Endothelial cell of umbilical vein (primary cell): ENCODE data around the gene LHFPL2. TPM values are rescaled to one million over a fixed set of nuclear protein-coding genes. Genes with fewer than 3 reads are reported as not detected.

Experiments used
- BruUV-seq: library from RNA; stranded (reverse); fragments of 400-500 nt; replicated peaks from 2 replicates; lab custom pipeline; 2021; lab: Mats Ljungman, UMichigan
- CTCF ChIA-PET: fragments of 300-600, 350-600 bp; sonication (Branson Sonifier 250); formaldehyde crosslinking; loops from one replicate; lab custom pipeline; 2021; ENCODE audit warnings: antibody characterized with exemption, inconsistent platforms; lab: Charles Lee
- POLR2A ChIA-PET: fragments of 300-600, 350-600 bp; sonication (Branson Sonifier 250); formaldehyde crosslinking; loops from one replicate; lab custom pipeline; 2021; ENCODE audit warnings: antibody characterized with exemption, inconsistent platforms; lab: Charles Lee
- DNase-seq: peaks from one replicate; pipeline ENCODE4 v3.0.0-alpha.2; 2011; ENCODE audit warnings: low read depth, low spot score
- FAIRE-seq: peaks from 2 replicates; lab custom pipeline; 2011; peaks lifted over from hg19 to GRCh38; lab: Jason Lieb, UNC
- H2AFZ ChIP-seq: 2 replicates; pipeline ENCODE4 v1.6.0; 2012; ENCODE audit warnings: low read depth, low read length, control low read depth, inconsistent platforms
- H3K27ac ChIP-seq: 2 replicates; pipeline ENCODE4 v1.5.1; 2011; ENCODE audit warnings: low read depth, mild to moderate bottlenecking, control low read depth, low read length, moderate library complexity; ENCODE audit not compliant: insufficient read depth
- H3K27me3 ChIP-seq, 2 experiments: 2 replicates each; pipeline versions ENCODE4 v1.6.0 to v1.6.1; 2011; ENCODE audit warnings: low read length in 2 of 2, mixed read lengths in 1 of 2; ENCODE audit not compliant: control insufficient read depth in 2 of 2, insufficient read depth in 2 of 2
- H3K36me3 ChIP-seq, 2 experiments: 2 replicates in 1 of 2; 3 replicates in 1 of 2; pipeline ENCODE4 v1.5.1; 2011; ENCODE audit warnings: low read length in 2 of 2, mild to moderate bottlenecking in 1 of 2, moderate library complexity in 1 of 2; ENCODE audit not compliant: control insufficient read depth in 2 of 2, insufficient read depth in 2 of 2; ENCODE audit errors: extremely low read depth in 1 of 2
- H3K4me1 ChIP-seq: 3 replicates; pipeline ENCODE4 v1.5.1; 2011; ENCODE audit warnings: mild to moderate bottlenecking, low read length; ENCODE audit not compliant: control insufficient read depth, insufficient read depth; ENCODE audit errors: extremely low read depth
- H3K4me2 ChIP-seq: 2 replicates; pipeline ENCODE4 v1.6.1; 2011; ENCODE audit warnings: low read length, control low read depth, mixed read lengths; ENCODE audit not compliant: insufficient read depth
- H3K4me3 ChIP-seq, 3 experiments: fragments of 200-600 bp in 1 of 3; sonication (generic), shearing (Covaris generic) in 1 of 3; replicated peaks in 1 of 3; 2 replicates each; pipeline ENCODE4 v1.5.1; 2011 to 2016; ENCODE audit warnings: control low read depth in 3 of 3, low read length in 3 of 3, mild to moderate bottlenecking in 2 of 3, inconsistent platforms in 1 of 3, low read depth in 1 of 3, moderate library complexity in 1 of 3; ENCODE audit not compliant: insufficient read depth in 1 of 3
- H3K79me2 ChIP-seq: 2 replicates; pipeline ENCODE4 v1.6.0; 2012; ENCODE audit warnings: low read length, inconsistent platforms; ENCODE audit not compliant: control insufficient read depth, insufficient read depth
- H3K9ac ChIP-seq: replicated peaks from 2 replicates; pipeline ENCODE3; 2011; ENCODE audit warnings: low read length, control low read depth; ENCODE audit not compliant: insufficient read depth; ENCODE audit errors: extremely low read depth
- H3K9me1 ChIP-seq: replicated peaks from 3 replicates; pipeline ENCODE4 v1.6.0; 2011; ENCODE audit warnings: mild to moderate bottlenecking, low read length; ENCODE audit not compliant: control insufficient read depth, insufficient read depth; ENCODE audit errors: extremely low read depth
- H3K9me3 ChIP-seq: replicated peaks from 2 replicates; pipeline ENCODE4 v1.5.1; 2012; ENCODE audit warnings: low read length, inconsistent platforms; ENCODE audit not compliant: control insufficient read depth, insufficient read depth
- H4K20me1 ChIP-seq: replicated peaks from 2 replicates; pipeline ENCODE3; 2011; ENCODE audit warnings: mild to moderate bottlenecking, low read length; ENCODE audit not compliant: control insufficient read depth, insufficient read depth; ENCODE audit errors: extremely low read depth
- EZH2 ChIP-seq: IDR thresholded peaks from 2 replicates; pipeline ENCODE4 v1.6.1; 2012; ENCODE audit warnings: borderline replicate concordance, low read depth, mild to moderate bottlenecking, moderate library complexity, low read length, inconsistent platforms; ENCODE audit not compliant: severe bottlenecking
- FOS ChIP-seq: IDR thresholded peaks from 2 replicates; pipeline ENCODE4 v1.6.1; 2011; ENCODE audit warnings: mild to moderate bottlenecking, low read length, moderate library complexity, borderline replicate concordance; ENCODE audit not compliant: insufficient read depth
- GATA2 ChIP-seq: IDR thresholded peaks from 2 replicates; pipeline ENCODE4 v1.7.0; 2011; ENCODE audit warnings: low read depth, mild to moderate bottlenecking, moderate library complexity, mixed read lengths, low read length; ENCODE audit not compliant: insufficient read length, insufficient read depth
- JUN ChIP-seq: IDR thresholded peaks from 2 replicates; pipeline ENCODE4 v1.6.1; 2011; ENCODE audit warnings: borderline replicate concordance, low read depth; ENCODE audit not compliant: insufficient read length, insufficient read depth
- MYC ChIP-seq: IDR thresholded peaks from one replicate; pipeline ENCODE4 v1.6.1; 2011; ENCODE audit warnings: mild to moderate bottlenecking, low read depth, low read length
- POLR2A ChIP-seq: IDR thresholded peaks from 2 replicates; pipeline ENCODE4 v1.6.1; 2012; ENCODE audit warnings: low read depth, mild to moderate bottlenecking, control low read depth, low read length
- POLR2AphosphoS5 ChIP-seq: IDR thresholded peaks from 2 replicates; pipeline ENCODE4 v1.6.1; 2012; ENCODE audit warnings: low read depth, mild to moderate bottlenecking, control low read depth, low read length, moderate library complexity; ENCODE audit not compliant: insufficient read depth
- dilution Hi-C: fragments of 300-500 bp; cut with MboI; formaldehyde crosslinking; loops from one replicate; pipeline ENCODE4 v1.15.0; 2019; ENCODE audit warnings: low sequenced_read_pairs; ENCODE audit not compliant: extremely low pct_ligation_motif_present
- intact Hi-C: fragments of 100-400 bp; cut with micrococcal nuclease; formaldehyde crosslinking; loops from one replicate; pipeline ENCODE4 v1.10.0; 2022
- polyA plus RNA-seq, 4 experiments: library from polyadenylated mRNA; depleted of rRNA in 3 of 4; stranded (reverse) in 3 of 4; unstranded in 1 of 4; fragments of >200 nt; gene quantifications; 2 replicates each; pipeline versions ENCODE4 v1.2.1 to v1.2.3, GENCODE V29; 2011 to 2012; ENCODE audit warnings: missing spikeins in 1 of 4
- total RNA-seq: library from RNA; stranded (reverse); gene quantifications from 2 replicates; pipeline ENCODE4 v1.2.3, GENCODE V29; 2021
- TF ChIP-seq, protein P1 (sequence below), 2 donors: IDR thresholded peaks; 1 replicate in 1 of 2; 2 replicates in 1 of 2; pipeline ENCODE4 v1.5.1; 2011; ENCODE audit warnings: low read length in 2 of 2, mild to moderate bottlenecking in 2 of 2, moderate library complexity in 2 of 2, control low read depth in 1 of 2, inconsistent platforms in 1 of 2, low read depth in 1 of 2; ENCODE audit not compliant: insufficient read depth in 1 of 2; ENCODE audit errors: extremely low read depth in 1 of 2
- TF ChIP-seq, protein P2 (sequence below): IDR thresholded peaks from 2 replicates; pipeline ENCODE4 v1.6.1; 2011; ENCODE audit not compliant: insufficient read depth, insufficient read length

LHFPL2 gene
- total and polyA plus RNA-seq, 2 donors (not counting 3 experiments of a cell fraction or from before 2014, with no cell fraction given): 9.6 to 36.3 TPM

DNA sequence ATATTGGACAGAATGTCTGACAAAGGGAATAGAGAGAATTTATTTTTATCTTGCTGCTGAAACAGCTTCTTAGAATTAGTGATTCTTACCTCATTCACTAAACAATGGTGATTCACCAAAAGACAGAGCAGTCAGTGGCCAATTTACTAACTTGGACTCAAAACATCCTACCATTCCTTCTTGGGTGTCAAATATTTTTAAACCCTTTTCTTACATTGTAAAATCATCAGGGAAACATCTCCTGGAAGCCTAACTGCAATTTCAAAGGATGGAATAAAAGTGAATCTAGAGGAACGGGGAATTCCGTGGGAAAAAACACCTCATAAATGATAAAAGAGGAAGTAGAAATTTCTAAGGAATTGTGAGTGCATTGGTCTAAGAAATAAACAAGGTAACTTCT is 97.7 kb downstream of the LHFPL2 start:
- Histone ChIP-seq H3K36me3 (peaks cover 0 to 2% of the 10 kb centered on the region in 2 experiments), H3K4me1 (peaks cover 4% of the 10 kb centered on the region), H3K9ac (no peak overlapping the region), H3K9me3 (no peaks in the 10 kb centered on the region), H3K9me1 (no peaks in the 10 kb centered on the region), H3K27ac (no peak overlapping the region), H3K4me2 (no peak overlapping the region), H3K4me3 (no peak overlapping the region), H2AFZ (no peak overlapping the region), H3K27me3 (no peaks in the 10 kb centered on the region), H3K79me2 (no peaks in the 10 kb centered on the region), H4K20me1 (no peaks in the 10 kb centered on the region)
- ChIA-PET POLR2A (no interaction called here), CTCF (interaction anchor here (0.7 to 1.6 kb wide), 3 partner anchors 9 to 335 kb away, joined by 3 to 5 read pairs (median 5); no protein-coding TSS in a partner anchor)
- BruUV-seq: no TSS peak
- dilution Hi-C loops: no loop called here
- TF ChIP-seq EZH2 (no peak), POLR2AphosphoS5 (no peak)
- no peak for DNase-seq
- intact Hi-C loops: no loop called here
- FAIRE-seq: no peak

DNA sequence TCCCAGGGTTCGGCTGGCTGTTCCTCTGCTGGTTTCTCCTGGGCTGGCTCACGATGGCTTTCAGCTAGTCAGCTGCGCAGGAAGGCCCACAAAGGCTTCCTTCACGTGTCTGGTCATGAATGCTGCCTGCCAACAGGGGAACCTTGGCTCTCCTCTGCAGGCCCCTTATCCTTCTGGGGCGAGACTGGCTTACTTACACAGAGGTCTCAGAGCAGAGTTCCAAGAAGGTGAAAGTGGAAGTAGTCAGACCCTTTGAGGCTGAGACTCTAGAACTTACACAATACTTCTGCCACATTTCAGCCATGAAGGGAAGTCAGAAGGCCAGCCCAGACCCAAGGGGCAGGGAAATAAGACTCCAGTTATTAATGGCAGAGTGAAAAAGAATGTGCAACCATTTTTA is 99.5 kb downstream of the LHFPL2 start:
- TF ChIP-seq EZH2 (no peak), GATA2 (no peak), FOS (no peak), POLR2AphosphoS5 (no peak), JUN (no peak), POLR2A (no peak), MYC (no peak)
- TF ChIP-seq, protein P1, sequence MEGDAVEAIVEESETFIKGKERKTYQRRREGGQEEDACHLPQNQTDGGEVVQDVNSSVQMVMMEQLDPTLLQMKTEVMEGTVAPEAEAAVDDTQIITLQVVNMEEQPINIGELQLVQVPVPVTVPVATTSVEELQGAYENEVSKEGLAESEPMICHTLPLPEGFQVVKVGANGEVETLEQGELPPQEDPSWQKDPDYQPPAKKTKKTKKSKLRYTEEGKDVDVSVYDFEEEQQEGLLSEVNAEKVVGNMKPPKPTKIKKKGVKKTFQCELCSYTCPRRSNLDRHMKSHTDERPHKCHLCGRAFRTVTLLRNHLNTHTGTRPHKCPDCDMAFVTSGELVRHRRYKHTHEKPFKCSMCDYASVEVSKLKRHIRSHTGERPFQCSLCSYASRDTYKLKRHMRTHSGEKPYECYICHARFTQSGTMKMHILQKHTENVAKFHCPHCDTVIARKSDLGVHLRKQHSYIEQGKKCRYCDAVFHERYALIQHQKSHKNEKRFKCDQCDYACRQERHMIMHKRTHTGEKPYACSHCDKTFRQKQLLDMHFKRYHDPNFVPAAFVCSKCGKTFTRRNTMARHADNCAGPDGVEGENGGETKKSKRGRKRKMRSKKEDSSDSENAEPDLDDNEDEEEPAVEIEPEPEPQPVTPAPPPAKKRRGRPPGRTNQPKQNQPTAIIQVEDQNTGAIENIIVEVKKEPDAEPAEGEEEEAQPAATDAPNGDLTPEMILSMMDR (IDR thresholded peaks at IDR 0.05; ENCODE audit: extremely low read depth in 1 of 2, insufficient read depth in 1 of 2, low read depth in 1 of 2, low read length in 2 of 2): no peak
- TF ChIP-seq, protein P2, sequence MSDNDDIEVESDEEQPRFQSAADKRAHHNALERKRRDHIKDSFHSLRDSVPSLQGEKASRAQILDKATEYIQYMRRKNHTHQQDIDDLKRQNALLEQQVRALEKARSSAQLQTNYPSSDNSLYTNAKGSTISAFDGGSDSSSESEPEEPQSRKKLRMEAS: no peak
- H3K4me2 ChIP-seq: no peak overlapping the region
- H3K79me2 ChIP-seq: no peaks in the 10 kb centered on the region
- intact Hi-C loops (no loop called here), dilution Hi-C loops (no loop called here)
- CTCF ChIA-PET: interaction anchor here (0.9 kb wide), 1 partner anchor 351 kb away, joined by 3 read pairs; no protein-coding TSS in a partner anchor
- DNase-seq (no peak), FAIRE-seq (no peak)
- no peaks in the 10 kb centered on the region for H3K9me3 ChIP-seq
- H2AFZ ChIP-seq: no peak overlapping the region
- H3K9ac ChIP-seq: no peak overlapping the region
- no TSS peak for BruUV-seq
- no peak overlapping the region for H3K27ac ChIP-seq
- peaks cover 1% of the 10 kb centered on the region for H3K4me1 ChIP-seq
- H4K20me1 ChIP-seq: no peaks in the 10 kb centered on the region
- no peaks in the 10 kb centered on the region for H3K9me1 ChIP-seq
- H3K27me3 ChIP-seq: no peaks in the 10 kb centered on the region
- POLR2A ChIA-PET: no interaction called here
- H3K36me3 ChIP-seq: peaks cover 0 to 2% of the 10 kb centered on the region in 2 experiments
- no peak overlapping the region for H3K4me3 ChIP-seq
